ENCODE data around the gene KIF3C. TPM values are rescaled to one million over a fixed set of nuclear protein-coding genes. Genes with fewer than 3 reads are reported as not detected.

The KIF3C gene
- total and polyA plus RNA-seq, 2 donors (not counting 3 experiments of a cell fraction or from before 2014, with no cell fraction given) = 11.4 to 40.7 TPM

DNA sequence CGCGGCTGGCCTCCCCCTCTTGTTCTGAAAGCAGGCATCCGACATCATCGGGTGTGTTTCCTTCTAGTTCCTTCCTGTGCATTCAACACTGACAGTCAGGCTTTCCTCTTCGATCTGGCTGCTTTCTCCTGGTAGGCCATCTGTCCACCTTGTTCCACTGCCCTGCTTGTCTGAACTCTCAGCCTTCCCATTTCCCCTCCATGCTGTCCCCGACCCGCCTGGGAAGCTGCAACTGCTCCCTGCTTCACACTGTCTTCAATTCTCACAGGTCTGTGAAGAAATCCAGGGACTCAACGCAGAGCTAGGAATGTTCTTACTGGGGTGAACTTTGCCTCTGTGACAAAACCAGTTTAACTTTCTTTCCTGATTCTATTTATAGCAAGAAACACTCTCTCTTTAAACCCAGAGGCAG is 43.0 kb downstream of the KIF3C start:
- POLR2A ChIA-PET = no interaction called here
- H3K4me3 ChIP-seq (replicated peaks in 1 of 3; ENCODE audit: insufficient read depth in 1 of 3, low read depth in 1 of 3, low read length in 3 of 3) = no peak overlapping the region
- intact Hi-C loops (cut with micrococcal nuclease) (loop anchor here (10.0 kb wide), 1 partner anchor 64 kb away; the partner anchor contains the start of gene ASXL2), dilution Hi-C loops (cut with MboI; ENCODE audit: extremely low pct_ligation_motif_present, low sequenced_read_pairs) (no loop called here)
- H2AFZ ChIP-seq (ENCODE audit: low read depth, low read length) = no peak overlapping the region
- no peaks in the 10 kb centered on the region for H4K20me1 ChIP-seq (replicated peaks; ENCODE audit: control insufficient read depth, extremely low read depth, insufficient read depth, low read length)
- no peaks in the 10 kb centered on the region for H3K27me3 ChIP-seq (ENCODE audit: control insufficient read depth in 2 of 2, insufficient read depth in 2 of 2, low read length in 2 of 2)
- DNase-seq (ENCODE audit: low read depth, low spot score) (peak; percentile 32), FAIRE-seq (peak; percentile 50)
- H3K79me2 ChIP-seq (ENCODE audit: control insufficient read depth, insufficient read depth, low read length) = no peaks in the 10 kb centered on the region
- peaks cover 0 to 5% of the 10 kb centered on the region in 2 experiments for H3K36me3 ChIP-seq (ENCODE audit: control insufficient read depth in 2 of 2, extremely low read depth in 1 of 2, insufficient read depth in 2 of 2, low read length in 2 of 2)
- no TSS peak for BruUV-seq (replicated peaks)
- CTCF ChIA-PET = interaction anchor here (1.0 to 2.3 kb wide), 5 partner anchors 12 to 87 kb away, joined by 3 to 6 read pairs (median 5); no protein-coding TSS in a partner anchor
- no peak overlapping the region for H3K4me2 ChIP-seq (ENCODE audit: insufficient read depth, low read length)
- H3K9ac ChIP-seq (replicated peaks; ENCODE audit: extremely low read depth, insufficient read depth, low read length) = no peak overlapping the region
- no peak overlapping the region for H3K27ac ChIP-seq (ENCODE audit: insufficient read depth, low read depth, low read length)
- peaks cover 11% of the 10 kb centered on the region for H3K4me1 ChIP-seq (ENCODE audit: control insufficient read depth, extremely low read depth, insufficient read depth, low read length)
- TF ChIP-seq FOS (IDR thresholded peaks at IDR 0.05; ENCODE audit: borderline replicate concordance, insufficient read depth, low read length) (no peak), POLR2AphosphoS5 (IDR thresholded peaks at IDR 0.05; ENCODE audit: insufficient read depth, low read depth, low read length) (no peak), POLR2A (IDR thresholded peaks at IDR 0.05; ENCODE audit: low read depth, low read length) (no peak), JUN (IDR thresholded peaks at IDR 0.05; ENCODE audit: borderline replicate concordance, insufficient read depth, insufficient read length, low read depth) (no peak), GATA2 (IDR thresholded peaks at IDR 0.05; ENCODE audit: insufficient read depth, insufficient read length, low read depth, low read length) (no peak), EZH2 (IDR thresholded peaks at IDR 0.05; ENCODE audit: borderline replicate concordance, low read depth, low read length, severe bottlenecking) (no peak), MYC (IDR thresholded peaks at IDR 0.05; ENCODE audit: low read depth, low read length) (no peak)
- TF ChIP-seq, protein P1, sequence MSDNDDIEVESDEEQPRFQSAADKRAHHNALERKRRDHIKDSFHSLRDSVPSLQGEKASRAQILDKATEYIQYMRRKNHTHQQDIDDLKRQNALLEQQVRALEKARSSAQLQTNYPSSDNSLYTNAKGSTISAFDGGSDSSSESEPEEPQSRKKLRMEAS (IDR thresholded peaks at IDR 0.05; ENCODE audit: insufficient read depth, insufficient read length) = no peak
- TF ChIP-seq, protein P2, sequence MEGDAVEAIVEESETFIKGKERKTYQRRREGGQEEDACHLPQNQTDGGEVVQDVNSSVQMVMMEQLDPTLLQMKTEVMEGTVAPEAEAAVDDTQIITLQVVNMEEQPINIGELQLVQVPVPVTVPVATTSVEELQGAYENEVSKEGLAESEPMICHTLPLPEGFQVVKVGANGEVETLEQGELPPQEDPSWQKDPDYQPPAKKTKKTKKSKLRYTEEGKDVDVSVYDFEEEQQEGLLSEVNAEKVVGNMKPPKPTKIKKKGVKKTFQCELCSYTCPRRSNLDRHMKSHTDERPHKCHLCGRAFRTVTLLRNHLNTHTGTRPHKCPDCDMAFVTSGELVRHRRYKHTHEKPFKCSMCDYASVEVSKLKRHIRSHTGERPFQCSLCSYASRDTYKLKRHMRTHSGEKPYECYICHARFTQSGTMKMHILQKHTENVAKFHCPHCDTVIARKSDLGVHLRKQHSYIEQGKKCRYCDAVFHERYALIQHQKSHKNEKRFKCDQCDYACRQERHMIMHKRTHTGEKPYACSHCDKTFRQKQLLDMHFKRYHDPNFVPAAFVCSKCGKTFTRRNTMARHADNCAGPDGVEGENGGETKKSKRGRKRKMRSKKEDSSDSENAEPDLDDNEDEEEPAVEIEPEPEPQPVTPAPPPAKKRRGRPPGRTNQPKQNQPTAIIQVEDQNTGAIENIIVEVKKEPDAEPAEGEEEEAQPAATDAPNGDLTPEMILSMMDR (IDR thresholded peaks at IDR 0.05; ENCODE audit: extremely low read depth in 1 of 2, insufficient read depth in 1 of 2, low read depth in 1 of 2, low read length in 2 of 2) = no peak
- H3K9me3 ChIP-seq (replicated peaks; ENCODE audit: control insufficient read depth, insufficient read depth, low read length) = no peaks in the 10 kb centered on the region
- no peaks in the 10 kb centered on the region for H3K9me1 ChIP-seq (replicated peaks; ENCODE audit: control insufficient read depth, extremely low read depth, insufficient read depth, low read length)

Measured in endothelial cell of umbilical vein (primary cell).